Trophoblast cell (in vitro differentiated cells and primary cell): Measurements from ENCODE around the gene GMIP.
"Not testable (repeated sequence)": the region's sequence is repeated elsewhere in the genome, so short reads cannot be mapped to it uniquely, and the experiment has no call there.

Experiments used
- DNase-seq, 2 donors: peaks; one replicate each; pipeline ENCODE4 v3.0.0-alpha.2; 2016
- H2AFZ ChIP-seq: 2 replicates; pipeline ENCODE4 v1.6.1; 2013; ENCODE audit warnings: low read length, moderate library complexity, mild to moderate bottlenecking; ENCODE audit not compliant: insufficient read depth, poor library complexity
- H2AK5ac ChIP-seq: 2 replicates; pipeline ENCODE4 v1.6.1; 2013; ENCODE audit warnings: mild to moderate bottlenecking, low read length
- H2BK120ac ChIP-seq: 2 replicates; pipeline ENCODE4 v1.6.1; 2013; ENCODE audit warnings: low read length, mild to moderate bottlenecking, moderate library complexity; ENCODE audit not compliant: insufficient read depth, poor library complexity
- H2BK12ac ChIP-seq: 2 replicates; pipeline ENCODE4 v1.6.1; 2013; ENCODE audit warnings: mild to moderate bottlenecking, low read length, moderate library complexity
- H2BK5ac ChIP-seq: 2 replicates; pipeline ENCODE4 v1.6.1; 2013; ENCODE audit warnings: low read length, low read depth, moderate library complexity, mild to moderate bottlenecking; ENCODE audit not compliant: poor library complexity
- H3K14ac ChIP-seq: 2 replicates; pipeline ENCODE4 v1.6.1; 2013; ENCODE audit warnings: mild to moderate bottlenecking, low read length
- H3K18ac ChIP-seq: 2 replicates; pipeline ENCODE4 v1.6.1; 2013; ENCODE audit warnings: mild to moderate bottlenecking, low read length
- H3K23ac ChIP-seq: 2 replicates; pipeline ENCODE4 v1.6.1; 2013; ENCODE audit warnings: low read length
- H3K27ac ChIP-seq: 2 replicates; pipeline ENCODE4 v1.5.1; 2013; ENCODE audit warnings: low read depth, mild to moderate bottlenecking, inconsistent platforms, low read length, moderate library complexity
- H3K27me3 ChIP-seq: 2 replicates; pipeline ENCODE4 v1.6.1; 2013; ENCODE audit warnings: inconsistent platforms, mild to moderate bottlenecking, low read length, moderate library complexity; ENCODE audit not compliant: insufficient read depth
- H3K36me3 ChIP-seq, 2 experiments: 1 replicate in 1 of 2; 2 replicates in 1 of 2; pipeline ENCODE4 v1.6.1; 2013; ENCODE audit warnings: low read length in 2 of 2, mild to moderate bottlenecking in 2 of 2, moderate library complexity in 1 of 2; ENCODE audit not compliant: insufficient read depth in 2 of 2, control insufficient read depth in 1 of 2
- H3K4ac ChIP-seq: 2 replicates; pipeline ENCODE4 v1.6.1; 2013; ENCODE audit warnings: low read depth, mild to moderate bottlenecking, low read length, moderate library complexity
- H3K4me1 ChIP-seq, 2 experiments: 1 replicate in 1 of 2; 2 replicates in 1 of 2; pipeline ENCODE4 v1.6.1; 2013; ENCODE audit warnings: low read length in 2 of 2, mild to moderate bottlenecking in 2 of 2, moderate library complexity in 1 of 2; ENCODE audit not compliant: insufficient read depth in 2 of 2, control insufficient read depth in 1 of 2
- H3K4me2 ChIP-seq: 2 replicates; pipeline ENCODE4 v1.6.1; 2013; ENCODE audit warnings: inconsistent platforms, mild to moderate bottlenecking, low read length, moderate library complexity
- H3K4me3 ChIP-seq: 2 replicates; pipeline ENCODE4 v1.5.1; 2013; ENCODE audit warnings: mild to moderate bottlenecking, low read depth, low read length, inconsistent platforms
- H3K79me1 ChIP-seq: one replicate; pipeline ENCODE4 v1.6.1; 2013; ENCODE audit warnings: low read length
- H3K79me2 ChIP-seq: 2 replicates; pipeline ENCODE4 v1.6.1; 2013; ENCODE audit warnings: low read length, mild to moderate bottlenecking; ENCODE audit not compliant: control insufficient read depth, insufficient read depth, poor library complexity
- H3K9ac ChIP-seq: 2 replicates; pipeline ENCODE4 v1.6.1; 2013; ENCODE audit warnings: mild to moderate bottlenecking, low read length
- H3K9me3 ChIP-seq: 2 replicates; pipeline ENCODE4 v1.6.1; 2013; ENCODE audit warnings: low read depth, mild to moderate bottlenecking, control low read depth, inconsistent platforms, low read length; ENCODE audit not compliant: insufficient read depth
- H4K12ac ChIP-seq: 2 replicates; pipeline ENCODE4 v1.6.1; 2013; ENCODE audit warnings: low read depth, mild to moderate bottlenecking, low read length, moderate library complexity
- H4K8ac ChIP-seq: 2 replicates; pipeline ENCODE4 v1.6.1; 2013; ENCODE audit warnings: low read depth, mild to moderate bottlenecking, low read length, moderate library complexity
- H4K91ac ChIP-seq: one replicate; pipeline ENCODE4 v1.6.1; 2013; ENCODE audit warnings: low read depth, mild to moderate bottlenecking, low read length, moderate library complexity
- WGBS: extraction: QIAGEN DNeasy Blood & Tissue Kit; methylation state at CpG from one replicate; pipeline ENCODE4 v1.1.7; 2013; ENCODE audit warnings: missing lambda C conversion rate; ENCODE audit not compliant: insufficient read length, insufficient coverage; ENCODE audit errors: extremely low coverage; 5-methylcytosine and 5-hydroxymethylcytosine counted together

The GMIP gene

DNA sequence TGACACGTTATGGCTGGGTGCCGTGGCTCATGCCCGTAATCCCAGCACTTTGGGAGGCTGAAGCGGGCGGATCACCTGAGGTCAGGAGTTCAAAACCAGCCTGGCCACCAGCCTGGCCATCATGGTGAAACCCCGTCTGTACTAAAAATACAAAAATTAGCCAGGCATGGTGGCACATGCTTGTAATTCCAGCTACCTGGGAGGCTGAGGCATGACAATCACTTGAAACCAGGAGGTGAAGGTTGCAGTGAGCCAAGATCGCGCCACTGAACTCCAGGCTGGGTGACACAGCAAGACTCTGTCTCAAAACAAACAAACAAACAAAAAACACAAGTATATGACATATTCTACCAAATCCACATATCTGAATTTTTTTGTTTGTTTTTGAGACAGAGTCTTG, 36.8 kb downstream of the GMIP start:
- not testable (repeated sequence) for H2AFZ ChIP-seq, H3K9me3 ChIP-seq, H2BK12ac ChIP-seq, H3K4me3 ChIP-seq, H3K23ac ChIP-seq, H2BK120ac ChIP-seq, H3K27me3 ChIP-seq, H4K12ac ChIP-seq, H3K27ac ChIP-seq, H2BK5ac ChIP-seq, H3K9ac ChIP-seq, H3K4ac ChIP-seq, H3K4me2 ChIP-seq, H3K79me2 ChIP-seq, H3K18ac ChIP-seq, H2AK5ac ChIP-seq, H3K14ac ChIP-seq, H3K4me1 ChIP-seq, H4K8ac ChIP-seq, H3K79me1 ChIP-seq, H3K36me3 ChIP-seq, H4K91ac ChIP-seq
- no CpG with 5 or more reads among the region's 8 CpGs for WGBS
- DNase-seq = peak; percentile 79 to 83

GRCh38 chr19:19606021-19606420, 37.4 kb downstream of the GMIP start:
- H3K79me2 ChIP-seq = no peaks in the 10 kb centered on the region
- WGBS = no CpG with 5 or more reads among the region's 1 CpG
- H3K9ac ChIP-seq = no peak overlapping the region
- no peak overlapping the region for H3K4me3 ChIP-seq
- no peaks in the 10 kb centered on the region for H3K27me3 ChIP-seq
- no peak overlapping the region for H3K23ac ChIP-seq
- no peak overlapping the region for H4K91ac ChIP-seq
- no peak overlapping the region for H3K14ac ChIP-seq
- no peak overlapping the region for H3K4me2 ChIP-seq
- no peak overlapping the region for H3K27ac ChIP-seq
- no peak overlapping the region for H2AFZ ChIP-seq
- no peak overlapping the region for H3K18ac ChIP-seq
- H4K12ac ChIP-seq = no peak overlapping the region
- no peaks in the 10 kb centered on the region for H3K4me1 ChIP-seq
- H2AK5ac ChIP-seq = no peak overlapping the region
- no peaks in the 10 kb centered on the region for H3K9me3 ChIP-seq
- no peak overlapping the region for H2BK12ac ChIP-seq
- no peak overlapping the region for H4K8ac ChIP-seq
- H3K79me1 ChIP-seq = no peaks in the 10 kb centered on the region
- H3K4ac ChIP-seq = no peak overlapping the region
- H2BK120ac ChIP-seq = no peak overlapping the region
- H2BK5ac ChIP-seq = no peak overlapping the region
- H3K36me3 ChIP-seq = no peaks in the 10 kb centered on the region
- DNase-seq = peak; percentile 60 to 71

DNA sequence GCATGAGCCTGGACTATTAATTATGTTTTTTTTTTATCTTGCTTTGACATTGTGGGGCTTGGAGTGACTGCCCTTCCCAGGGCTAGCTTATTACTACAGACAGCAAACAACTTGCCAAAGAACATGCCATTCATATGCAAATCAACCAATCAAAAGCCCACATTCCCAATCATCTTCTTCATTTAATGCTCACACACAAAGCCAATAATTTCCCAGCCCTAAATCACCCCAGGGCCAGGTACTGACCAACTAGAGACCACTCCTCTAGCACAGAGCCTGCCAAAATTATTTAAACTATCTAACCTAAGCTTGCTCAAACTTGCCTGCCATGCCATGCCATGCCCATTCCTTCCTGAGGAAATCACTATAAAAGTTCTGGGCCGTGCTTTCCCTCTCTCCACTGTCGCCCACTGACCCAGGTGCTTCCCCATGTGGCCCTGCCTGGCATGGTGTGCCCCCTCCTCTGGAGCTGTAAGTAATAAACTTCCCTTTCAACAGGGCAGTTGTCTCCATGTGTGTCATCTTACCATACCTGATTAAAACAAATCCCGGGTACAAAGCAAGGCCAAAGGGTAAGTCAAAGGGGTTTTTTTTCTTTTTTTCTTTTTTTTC, 40.6 kb downstream of the GMIP start:
- Histone ChIP-seq H3K79me2 (no peaks in the 10 kb centered on the region), H4K91ac (no peak overlapping the region), H2BK120ac (no peak overlapping the region), H3K4me2 (no peak overlapping the region), H3K23ac (no peak overlapping the region), H3K9me3 (no peaks in the 10 kb centered on the region), H4K12ac (no peak overlapping the region), H3K27me3 (no peaks in the 10 kb centered on the region), H3K18ac (no peak overlapping the region), H2AK5ac (no peak overlapping the region), H3K36me3 (no peaks in the 10 kb centered on the region), H2BK5ac (no peak overlapping the region), H3K4me1 (no peaks in the 10 kb centered on the region), H3K9ac (no peak overlapping the region), H4K8ac (no peak overlapping the region), H3K79me1 (no peaks in the 10 kb centered on the region), H2BK12ac (no peak overlapping the region), H3K27ac (no peak overlapping the region), H3K4me3 (no peak overlapping the region), H2AFZ (no peak overlapping the region), H3K4ac (no peak overlapping the region), H3K14ac (no peak overlapping the region)
- DNase-seq = no peak
- no CpG with 5 or more reads among the region's 3 CpGs for WGBS

DNA sequence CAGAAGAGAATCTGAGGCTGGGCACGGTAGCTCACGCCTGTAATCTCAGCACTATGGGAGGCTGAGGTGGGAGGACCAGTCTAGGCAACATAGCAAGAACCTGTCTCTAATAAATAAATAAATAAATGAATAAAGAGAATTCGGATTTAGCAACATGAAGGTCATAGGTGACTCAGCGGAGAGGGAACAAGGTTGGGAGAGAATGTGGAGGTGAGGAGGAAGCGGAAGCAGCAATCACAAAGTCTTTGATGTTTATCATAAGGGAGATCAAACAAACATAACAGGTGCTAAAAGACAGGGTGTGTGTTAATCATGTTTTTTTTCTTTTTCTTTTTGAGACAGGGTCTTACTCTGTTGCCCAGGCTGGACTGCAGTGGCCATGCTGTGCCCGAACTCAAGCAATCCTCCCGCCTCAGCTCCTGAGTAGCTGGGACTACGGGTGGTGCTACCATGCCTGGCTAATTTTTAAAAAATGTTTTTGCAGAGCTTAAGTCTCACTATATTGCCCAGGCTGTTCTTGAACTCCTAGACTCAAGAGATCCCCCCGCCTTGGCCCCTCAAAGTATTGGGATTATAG, 41.2 kb downstream of the GMIP start:
- no peak overlapping the region for H3K27ac ChIP-seq
- no peak overlapping the region for H2AK5ac ChIP-seq
- no peak overlapping the region for H2BK5ac ChIP-seq
- no peak overlapping the region for H3K18ac ChIP-seq
- no CpG with 5 or more reads among the region's 9 CpGs for WGBS
- H4K8ac ChIP-seq = no peak overlapping the region
- no peak overlapping the region for H3K9ac ChIP-seq
- no peak overlapping the region for H4K91ac ChIP-seq
- no peaks in the 10 kb centered on the region for H3K9me3 ChIP-seq
- no peak overlapping the region for H3K4me2 ChIP-seq
- no peak overlapping the region for H2AFZ ChIP-seq
- H3K14ac ChIP-seq = no peak overlapping the region
- no peak overlapping the region for H3K4ac ChIP-seq
- no peaks in the 10 kb centered on the region for H3K36me3 ChIP-seq
- no peak overlapping the region for H3K4me3 ChIP-seq
- no peaks in the 10 kb centered on the region for H3K79me1 ChIP-seq
- no peak overlapping the region for H2BK12ac ChIP-seq
- no peak overlapping the region for H4K12ac ChIP-seq
- H3K4me1 ChIP-seq = no peaks in the 10 kb centered on the region
- H3K79me2 ChIP-seq = no peaks in the 10 kb centered on the region
- no peaks in the 10 kb centered on the region for H3K27me3 ChIP-seq
- H3K23ac ChIP-seq = no peak overlapping the region
- H2BK120ac ChIP-seq = no peak overlapping the region
- DNase-seq = peak in 1 of 2 donors; percentile 89
